ENCODE measurements around the gene MYO16. TPM values are rescaled to one million over a fixed set of nuclear protein-coding genes. Genes with fewer than 3 reads are reported as not detected.

The MYO16 gene
- total RNA-seq, 1 donor from 2014 or later: not detected

DNA sequence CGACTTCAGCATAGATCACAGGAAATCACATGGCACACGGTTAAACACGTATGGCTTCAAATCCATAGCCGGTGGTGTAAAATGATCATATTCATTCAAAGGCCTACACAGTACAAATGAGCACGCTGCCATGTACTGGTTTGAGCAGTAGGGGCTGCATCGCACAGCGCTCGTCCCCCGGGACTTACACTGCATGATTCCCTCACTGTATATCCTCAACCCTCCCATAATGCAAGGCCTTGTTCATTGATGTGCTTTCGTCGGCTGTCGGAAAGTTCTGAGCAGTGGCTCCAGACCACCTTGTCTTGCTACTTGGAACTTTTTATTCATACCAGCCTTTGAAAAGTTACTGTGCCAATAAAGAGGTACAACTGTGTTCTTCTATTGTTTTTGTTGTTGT lies 578.2 kb downstream of the MYO16 start:
- no peaks in the 10 kb centered on the region for H3K4me1 ChIP-seq
- H3K4me3 ChIP-seq: no peak overlapping the region
- no peaks in the 10 kb centered on the region for H3K27me3 ChIP-seq
- H3K9me3 ChIP-seq: no peaks in the 10 kb centered on the region
- TF ChIP-seq, protein P1, sequence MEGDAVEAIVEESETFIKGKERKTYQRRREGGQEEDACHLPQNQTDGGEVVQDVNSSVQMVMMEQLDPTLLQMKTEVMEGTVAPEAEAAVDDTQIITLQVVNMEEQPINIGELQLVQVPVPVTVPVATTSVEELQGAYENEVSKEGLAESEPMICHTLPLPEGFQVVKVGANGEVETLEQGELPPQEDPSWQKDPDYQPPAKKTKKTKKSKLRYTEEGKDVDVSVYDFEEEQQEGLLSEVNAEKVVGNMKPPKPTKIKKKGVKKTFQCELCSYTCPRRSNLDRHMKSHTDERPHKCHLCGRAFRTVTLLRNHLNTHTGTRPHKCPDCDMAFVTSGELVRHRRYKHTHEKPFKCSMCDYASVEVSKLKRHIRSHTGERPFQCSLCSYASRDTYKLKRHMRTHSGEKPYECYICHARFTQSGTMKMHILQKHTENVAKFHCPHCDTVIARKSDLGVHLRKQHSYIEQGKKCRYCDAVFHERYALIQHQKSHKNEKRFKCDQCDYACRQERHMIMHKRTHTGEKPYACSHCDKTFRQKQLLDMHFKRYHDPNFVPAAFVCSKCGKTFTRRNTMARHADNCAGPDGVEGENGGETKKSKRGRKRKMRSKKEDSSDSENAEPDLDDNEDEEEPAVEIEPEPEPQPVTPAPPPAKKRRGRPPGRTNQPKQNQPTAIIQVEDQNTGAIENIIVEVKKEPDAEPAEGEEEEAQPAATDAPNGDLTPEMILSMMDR (IDR thresholded peaks at IDR 0.05): no peak
- no peak overlapping the region for H3K27ac ChIP-seq
- H3K36me3 ChIP-seq: no peaks in the 10 kb centered on the region
- no peak for DNase-seq (ENCODE audit: low spot score in 2 of 2)
- intact Hi-C loops (cut with DNase I): no loop called here

DNA sequence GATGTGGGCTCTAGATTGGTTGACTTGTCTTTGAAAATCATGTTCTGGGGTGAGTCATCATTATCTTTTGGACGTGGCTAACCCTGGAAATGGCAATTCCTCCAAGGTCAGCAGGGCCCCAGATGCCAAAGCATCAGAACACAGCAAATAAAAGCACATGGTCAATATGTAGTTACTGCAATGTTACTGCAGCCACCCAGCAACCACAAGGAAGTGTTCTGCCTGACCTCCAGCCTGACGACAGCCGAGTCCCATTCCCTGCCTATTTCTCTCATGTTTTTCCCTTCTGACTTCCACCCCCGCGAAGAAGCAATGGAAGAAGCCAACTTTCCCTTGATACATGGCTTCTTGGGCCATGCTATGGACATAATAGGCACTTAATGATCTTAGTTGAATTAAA lies 579.1 kb downstream of the MYO16 start:
- H3K4me3 ChIP-seq: no peak overlapping the region

DNA sequence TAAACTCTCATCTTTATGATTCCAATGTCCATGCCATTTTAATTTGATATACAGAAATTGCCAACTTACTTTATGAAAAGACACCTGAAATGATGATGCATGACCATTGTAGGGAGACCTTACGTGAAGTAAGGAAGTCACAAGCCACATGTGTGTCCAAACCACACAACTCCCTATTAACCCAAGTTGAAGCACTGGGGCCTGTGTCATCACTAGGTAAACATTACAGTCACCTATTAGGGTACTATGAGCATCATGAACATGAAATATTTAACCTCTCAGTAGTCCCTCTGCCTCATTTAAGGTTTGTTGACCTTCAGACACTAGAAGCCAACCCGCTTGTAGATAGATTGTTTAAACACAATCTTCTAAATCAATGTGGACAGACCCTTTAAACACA lies 580.1 kb downstream of the MYO16 start:
- Histone ChIP-seq H3K27me3 (no peaks in the 10 kb centered on the region), H3K4me1 (no peaks in the 10 kb centered on the region), H3K4me3 (no peak overlapping the region), H3K9me3 (no peaks in the 10 kb centered on the region), H3K27ac (no peak overlapping the region), H3K36me3 (no peaks in the 10 kb centered on the region)
- no peak for DNase-seq (ENCODE audit: low spot score in 2 of 2)
- intact Hi-C loops (cut with DNase I): no loop called here
- TF ChIP-seq, protein P1 (IDR thresholded peaks at IDR 0.05): no peak

More for the DNA sequence above, 579.1 kb downstream of the MYO16 start:
- DNase-seq (ENCODE audit: low spot score in 2 of 2): no peak
- H3K36me3 ChIP-seq: no peaks in the 10 kb centered on the region
- no peaks in the 10 kb centered on the region for H3K4me1 ChIP-seq
- H3K27ac ChIP-seq: no peak overlapping the region
- intact Hi-C loops (cut with DNase I): no loop called here
- H3K27me3 ChIP-seq: no peaks in the 10 kb centered on the region
- TF ChIP-seq, protein P1 (IDR thresholded peaks at IDR 0.05): no peak
- no peaks in the 10 kb centered on the region for H3K9me3 ChIP-seq

DNA sequence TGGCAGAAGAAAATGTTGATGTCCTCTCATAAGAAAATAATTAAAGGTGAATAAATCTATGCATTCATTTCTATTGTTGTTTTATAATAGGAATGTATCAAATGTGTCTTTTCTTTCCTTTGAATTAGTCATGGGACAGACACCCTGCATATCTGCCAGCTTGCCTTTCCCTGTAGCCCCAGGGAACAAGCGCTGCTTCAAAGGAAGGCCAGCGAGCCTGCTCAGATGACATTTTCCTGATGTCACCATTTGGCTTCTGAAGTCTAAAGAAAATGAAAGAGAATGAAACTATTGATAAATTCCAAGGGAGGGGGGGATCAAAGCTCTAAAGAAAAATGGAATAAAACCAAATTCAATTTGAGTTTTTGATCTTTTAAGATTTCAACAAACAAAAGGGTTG lies 582.2 kb downstream of the MYO16 start:
- no peak for DNase-seq (ENCODE audit: low spot score in 2 of 2)
- TF ChIP-seq, protein P1 (IDR thresholded peaks at IDR 0.05): no peak
- Histone ChIP-seq H3K27me3 (no peaks in the 10 kb centered on the region), H3K27ac (no peak overlapping the region), H3K4me3 (no peak overlapping the region), H3K9me3 (no peaks in the 10 kb centered on the region), H3K4me1 (no peaks in the 10 kb centered on the region), H3K36me3 (no peaks in the 10 kb centered on the region)
- intact Hi-C loops (cut with DNase I): no loop called here

DNA sequence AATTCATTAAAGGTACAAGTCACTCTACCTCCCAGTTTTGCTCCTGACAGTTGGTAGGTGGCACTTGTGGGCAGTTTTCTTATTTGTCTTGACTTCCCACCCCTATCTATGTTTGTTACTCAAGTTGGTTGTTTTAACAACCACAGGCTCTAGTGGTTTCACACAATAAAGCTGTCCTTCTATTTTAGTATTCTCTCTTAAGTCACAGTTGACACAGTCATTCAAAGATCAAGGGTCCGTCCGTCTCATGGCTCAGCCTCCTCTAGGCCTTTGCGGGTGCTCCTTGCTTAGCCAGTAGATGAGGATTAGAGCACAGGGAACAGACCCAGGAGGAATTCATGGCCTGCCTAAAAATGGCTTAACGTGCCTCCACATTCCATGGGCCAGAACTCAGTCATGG lies 583.2 kb downstream of the MYO16 start:
- Histone ChIP-seq H3K4me1 (no peaks in the 10 kb centered on the region), H3K27ac (no peak overlapping the region), H3K4me3 (no peak overlapping the region), H3K36me3 (no peaks in the 10 kb centered on the region), H3K27me3 (no peaks in the 10 kb centered on the region), H3K9me3 (no peaks in the 10 kb centered on the region)
- no peak for DNase-seq (ENCODE audit: low spot score in 2 of 2)
- intact Hi-C loops (cut with DNase I): no loop called here
- TF ChIP-seq, protein P1 (IDR thresholded peaks at IDR 0.05): no peak

DNA sequence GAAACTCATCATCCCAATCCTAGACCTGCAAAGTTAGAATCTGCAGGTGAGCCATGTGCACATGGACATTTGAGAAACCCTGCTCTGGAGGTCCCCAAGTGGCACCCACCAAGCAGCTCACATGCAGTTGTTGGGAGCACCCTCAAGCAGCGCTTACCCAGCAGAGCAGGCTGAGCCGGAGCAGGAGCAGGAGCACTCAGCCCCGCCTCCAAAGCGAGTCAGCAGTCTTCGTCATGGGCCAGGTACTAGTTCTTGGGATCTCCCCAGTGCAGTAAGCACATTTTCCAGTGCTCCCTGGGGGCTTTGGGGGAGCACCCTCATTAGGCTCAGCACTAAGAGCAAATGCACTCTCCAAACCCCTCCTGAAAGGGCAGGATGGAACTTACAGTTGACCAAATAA lies 584.3 kb downstream of the MYO16 start:
- intact Hi-C loops (cut with DNase I): no loop called here
- TF ChIP-seq, protein P1 (IDR thresholded peaks at IDR 0.05): no peak
- Histone ChIP-seq H3K4me1 (no peaks in the 10 kb centered on the region), H3K27ac (no peak overlapping the region), H3K36me3 (no peaks in the 10 kb centered on the region), H3K4me3 (no peak overlapping the region), H3K9me3 (no peaks in the 10 kb centered on the region), H3K27me3 (no peaks in the 10 kb centered on the region)
- no peak for DNase-seq (ENCODE audit: low spot score in 2 of 2)

Data from ascending aorta (tissue), 2 donors.